KMS-11 (cell line): Measurements from ENCODE around the gene CHMP2B.

Experiments used
- H2AFZ ChIP-seq: fragments of 200-600 bp; sonication (generic); 2 replicates; pipeline ENCODE4 v1.6.1; 2016; ENCODE audit warnings: antibody characterized with exemption, mixed run types, low read depth
- H3K27ac ChIP-seq: fragments of 200-600 bp; sonication (generic); 2 replicates; pipeline ENCODE4 v1.6.1; 2016; ENCODE audit warnings: mild to moderate bottlenecking, mixed run types
- H3K27me3 ChIP-seq: fragments of 200-600 bp; sonication (generic); 2 replicates; pipeline ENCODE4 v1.6.1; 2017; ENCODE audit warnings: mild to moderate bottlenecking, low read depth, mixed run types, moderate library complexity; ENCODE audit not compliant: insufficient read depth
- H3K36me3 ChIP-seq: fragments of 200-600 bp; sonication (generic); 2 replicates; pipeline ENCODE4 v1.6.1; 2017; ENCODE audit warnings: mild to moderate bottlenecking, mixed run types; ENCODE audit not compliant: insufficient read depth
- H3K4me1 ChIP-seq: fragments of 200-600 bp; sonication (generic); 2 replicates; pipeline ENCODE4 v1.6.1; 2016; ENCODE audit warnings: mild to moderate bottlenecking, low read depth, mixed run types; ENCODE audit not compliant: poor library complexity, severe bottlenecking
- H3K4me2 ChIP-seq: fragments of 200-600 bp; sonication (generic); 2 replicates; pipeline ENCODE4 v1.7.0; 2016; ENCODE audit warnings: mild to moderate bottlenecking, mixed run types
- H3K4me3 ChIP-seq: fragments of 200-600 bp; sonication (generic); IDR thresholded peaks from 2 replicates; pipeline ENCODE4 v1.6.1; 2017; ENCODE audit warnings: low read depth, low read length, mixed read lengths; ENCODE audit not compliant: insufficient read depth
- H3K79me2 ChIP-seq: fragments of 200-600 bp; sonication (generic); 2 replicates; pipeline ENCODE4 v1.6.1; 2016; ENCODE audit warnings: low read depth, mixed run types; ENCODE audit not compliant: insufficient read depth
- H3K9ac ChIP-seq: fragments of 200-600 bp; sonication (generic); 2 replicates; pipeline ENCODE4 v1.6.1; 2016; ENCODE audit warnings: mild to moderate bottlenecking, mixed run types
- H4K20me1 ChIP-seq: fragments of 200-600 bp; sonication (generic); 2 replicates; pipeline ENCODE4 v1.6.1; 2016; ENCODE audit warnings: mild to moderate bottlenecking, mixed run types; ENCODE audit not compliant: insufficient read depth
- TF ChIP-seq, protein P1 (sequence below): fragments of 200-600 bp; sonication (generic); conservative IDR thresholded peaks from 2 replicates; pipeline ENCODE4 v1.6.1; 2017; ENCODE audit warnings: low read depth, mild to moderate bottlenecking, antibody characterized with exemption, low read length, moderate library complexity, mixed read lengths

CHMP2B gene

DNA sequence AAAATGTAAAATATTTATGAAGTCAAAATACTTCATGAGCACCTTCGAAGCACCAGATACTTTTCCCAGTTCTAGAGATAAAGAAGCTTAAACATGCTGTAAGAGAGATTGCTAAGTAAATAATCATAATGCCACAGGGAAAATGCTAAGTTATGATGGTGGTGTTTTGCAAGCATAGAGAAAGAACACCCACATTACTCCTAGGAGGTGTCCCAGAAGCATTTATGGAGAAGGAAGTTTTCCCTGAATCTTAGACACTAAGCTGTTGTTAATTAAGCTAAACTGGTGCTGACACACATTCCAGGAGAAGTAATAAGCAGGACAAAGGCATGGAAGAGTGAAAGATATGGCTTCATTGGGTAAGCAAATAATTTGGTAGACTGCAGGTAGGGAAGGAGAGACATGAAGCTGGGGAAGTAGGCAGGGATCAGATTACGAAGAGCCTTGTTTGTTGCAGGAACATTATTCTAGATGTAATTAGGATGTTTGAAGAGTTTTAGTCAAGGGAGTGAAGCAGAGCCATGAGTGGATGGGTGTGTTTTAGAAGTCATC, 40.4 kb upstream of the CHMP2B start:
- TF ChIP-seq, protein P1, sequence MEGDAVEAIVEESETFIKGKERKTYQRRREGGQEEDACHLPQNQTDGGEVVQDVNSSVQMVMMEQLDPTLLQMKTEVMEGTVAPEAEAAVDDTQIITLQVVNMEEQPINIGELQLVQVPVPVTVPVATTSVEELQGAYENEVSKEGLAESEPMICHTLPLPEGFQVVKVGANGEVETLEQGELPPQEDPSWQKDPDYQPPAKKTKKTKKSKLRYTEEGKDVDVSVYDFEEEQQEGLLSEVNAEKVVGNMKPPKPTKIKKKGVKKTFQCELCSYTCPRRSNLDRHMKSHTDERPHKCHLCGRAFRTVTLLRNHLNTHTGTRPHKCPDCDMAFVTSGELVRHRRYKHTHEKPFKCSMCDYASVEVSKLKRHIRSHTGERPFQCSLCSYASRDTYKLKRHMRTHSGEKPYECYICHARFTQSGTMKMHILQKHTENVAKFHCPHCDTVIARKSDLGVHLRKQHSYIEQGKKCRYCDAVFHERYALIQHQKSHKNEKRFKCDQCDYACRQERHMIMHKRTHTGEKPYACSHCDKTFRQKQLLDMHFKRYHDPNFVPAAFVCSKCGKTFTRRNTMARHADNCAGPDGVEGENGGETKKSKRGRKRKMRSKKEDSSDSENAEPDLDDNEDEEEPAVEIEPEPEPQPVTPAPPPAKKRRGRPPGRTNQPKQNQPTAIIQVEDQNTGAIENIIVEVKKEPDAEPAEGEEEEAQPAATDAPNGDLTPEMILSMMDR, result no peak
- H3K4me3 ChIP-seq, result no peak overlapping the region
- H3K27ac ChIP-seq, result no peak overlapping the region
- no peak overlapping the region for H2AFZ ChIP-seq
- H3K4me2 ChIP-seq, result no peak overlapping the region
- H3K36me3 ChIP-seq, result no peaks in the 10 kb centered on the region
- no peaks in the 10 kb centered on the region for H3K27me3 ChIP-seq
- no peaks in the 10 kb centered on the region for H4K20me1 ChIP-seq
- H3K9ac ChIP-seq, result no peak overlapping the region
- no peaks in the 10 kb centered on the region for H3K4me1 ChIP-seq
- no peaks in the 10 kb centered on the region for H3K79me2 ChIP-seq

DNA sequence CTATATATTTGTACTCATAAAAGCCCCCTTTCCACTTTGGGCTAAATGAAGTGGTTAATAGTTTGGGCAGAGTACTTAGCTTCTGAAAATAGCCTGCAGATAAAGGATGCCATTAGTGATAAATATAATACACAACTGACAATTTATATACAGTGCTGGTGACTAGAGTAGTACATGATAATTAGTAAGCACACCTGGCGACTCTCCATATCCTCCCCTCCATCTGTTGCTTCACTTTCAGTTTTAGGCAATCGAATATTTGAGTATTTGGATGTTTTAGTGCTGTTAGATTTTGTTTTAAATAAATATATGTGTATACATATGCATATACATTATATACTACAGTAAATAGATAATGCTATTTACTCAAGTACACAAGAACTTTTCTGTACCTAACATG, 35.9 kb upstream of the CHMP2B start:
- H3K4me3 ChIP-seq, result no peak overlapping the region
- H3K27ac ChIP-seq, result no peak overlapping the region
- no peaks in the 10 kb centered on the region for H3K79me2 ChIP-seq

GRCh38 chr3:87191641-87192040, 35.5 kb upstream of the CHMP2B start:
- Histone ChIP-seq H3K4me1 (no peaks in the 10 kb centered on the region), H3K79me2 (no peaks in the 10 kb centered on the region), H3K27ac (no peak overlapping the region), H3K4me2 (no peak overlapping the region), H2AFZ (no peak overlapping the region), H3K4me3 (no peak overlapping the region), H3K9ac (no peak overlapping the region), H3K36me3 (no peaks in the 10 kb centered on the region), H3K27me3 (no peaks in the 10 kb centered on the region), H4K20me1 (no peaks in the 10 kb centered on the region)
- TF ChIP-seq, protein P1, result no peak

More for the DNA sequence above, 35.9 kb upstream of the CHMP2B start:
- TF ChIP-seq, protein P1, result no peak
- Histone ChIP-seq H3K9ac (no peak overlapping the region), H3K4me1 (no peaks in the 10 kb centered on the region), H2AFZ (no peak overlapping the region), H3K4me2 (no peak overlapping the region), H3K27me3 (no peaks in the 10 kb centered on the region), H3K36me3 (no peaks in the 10 kb centered on the region), H4K20me1 (no peaks in the 10 kb centered on the region)

DNA sequence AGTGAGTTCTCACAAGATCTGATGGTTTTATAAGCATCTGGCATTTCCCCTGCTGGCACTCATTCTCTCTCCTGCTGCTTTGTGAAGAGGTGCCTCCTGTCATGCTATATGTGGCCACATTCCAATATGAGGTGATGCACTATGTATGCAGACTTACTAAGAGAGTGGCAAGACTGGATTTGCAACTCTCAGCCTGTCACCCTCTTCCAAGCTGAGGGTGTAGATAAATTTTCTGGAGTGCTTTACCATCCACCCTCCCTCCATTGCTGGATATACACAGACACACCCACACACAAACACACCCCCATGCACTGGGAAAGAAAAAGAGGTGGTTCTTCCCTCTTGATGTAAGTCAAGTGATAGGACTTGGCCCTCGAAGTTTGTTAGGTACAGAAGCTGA, 30.2 kb upstream of the CHMP2B start:
- TF ChIP-seq, protein P1, result no peak
- no peak overlapping the region for H3K9ac ChIP-seq
- no peaks in the 10 kb centered on the region for H3K27me3 ChIP-seq
- peaks cover 19% of the 10 kb centered on the region for H3K4me1 ChIP-seq
- no peak overlapping the region for H3K4me2 ChIP-seq
- H3K27ac ChIP-seq, result no peak overlapping the region
- no peak overlapping the region for H2AFZ ChIP-seq
- H3K79me2 ChIP-seq, result no peaks in the 10 kb centered on the region
- H3K36me3 ChIP-seq, result no peaks in the 10 kb centered on the region
- H3K4me3 ChIP-seq, result no peak overlapping the region
- H4K20me1 ChIP-seq, result no peaks in the 10 kb centered on the region
